ENCODE results near the gene STH. TPM values are rescaled to one million over a fixed set of nuclear protein-coding genes. Genes with fewer than 3 reads are reported as not detected.

Gene STH
- total and polyA plus RNA-seq, 2 of the 4 experiments (the other 2 are of a cell fraction): not detected

DNA sequence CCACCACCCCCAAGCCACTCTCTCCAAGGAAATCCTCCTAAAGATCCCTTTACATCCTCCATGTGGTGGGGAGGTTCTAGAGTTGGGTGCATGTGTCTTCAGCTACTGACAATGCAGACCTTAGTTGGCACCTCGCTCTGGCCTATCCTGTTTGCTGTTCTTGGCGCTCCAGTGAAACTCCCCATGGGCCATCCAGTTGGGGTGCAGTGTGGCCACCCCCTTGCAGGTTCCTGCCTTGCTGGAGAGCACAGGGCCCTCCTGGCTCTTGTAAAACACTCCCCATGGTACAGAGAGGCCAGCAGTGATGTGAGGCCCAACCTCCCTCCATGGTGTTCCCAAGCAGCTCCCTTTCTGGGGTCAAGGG, 22.7 kb upstream of the STH start:
- Histone ChIP-seq H3K14ac (replicated peaks; ENCODE audit: low read depth, low read length) (no peak overlapping the region), H3K27ac (ENCODE audit: insufficient read depth, low read length) (no peak overlapping the region), H4K5ac (ENCODE audit: low read depth, low read length) (no peak overlapping the region), H3K9me1 (ENCODE audit: insufficient read depth, low read length) (no peaks in the 10 kb centered on the region), H2AFZ (replicated peaks; ENCODE audit: low read length, poor library complexity) (no peak overlapping the region), H2BK15ac (ENCODE audit: low read depth, low read length) (no peak overlapping the region), H3K4me1 (ENCODE audit: control insufficient read depth, insufficient read depth, low read length) (no peaks in the 10 kb centered on the region), H4K8ac (ENCODE audit: low read depth in 2 of 2, low read length in 2 of 2) (no peak overlapping the region), H2BK20ac (ENCODE audit: low read depth, low read length) (no peak overlapping the region), H3K56ac (ENCODE audit: extremely low read depth, insufficient read depth, low read length) (no peak overlapping the region), H3K23ac (ENCODE audit: low read depth, low read length) (no peak overlapping the region), H3K27me3 (ENCODE audit: control insufficient read depth, insufficient read depth, low read length) (peaks cover 43% of the 10 kb centered on the region), H3K4me2 (ENCODE audit: low read depth, low read length) (no peak overlapping the region), H3K36me3 (ENCODE audit: control insufficient read depth, insufficient read depth, low read length) (no peaks in the 10 kb centered on the region), H3K9me3 (ENCODE audit: control insufficient read depth, insufficient read depth, low read length) (0 out of 2 replicates have a peak, but pooled peaks cover 2% of the 10 kb centered on the region), H2BK5ac (ENCODE audit: low read depth, low read length, poor library complexity, severe bottlenecking) (no peak overlapping the region), H2AK5ac (ENCODE audit: low read depth, low read length) (no peak overlapping the region), H2AK9ac (replicated peaks; ENCODE audit: low read depth, low read length, poor library complexity) (no peak overlapping the region), H3K4me3 (ENCODE audit: insufficient read depth, low read depth, low read length) (no peak overlapping the region), H2BK120ac (ENCODE audit: low read depth, low read length) (no peak overlapping the region), H3K4ac (ENCODE audit: low read depth, low read length) (no peak overlapping the region), H3K79me1 (ENCODE audit: low read depth in 1 of 2, low read length in 2 of 2) (no peaks in the 10 kb centered on the region), H3K18ac (ENCODE audit: low read depth, low read length) (no peak overlapping the region), H4K20me1 (ENCODE audit: insufficient read depth, low read length) (no peaks in the 10 kb centered on the region), H3K9ac (ENCODE audit: low read depth, low read length) (no peak overlapping the region), H4K91ac (ENCODE audit: insufficient read depth, low read depth, low read length) (no peak overlapping the region)
- BruUV-seq (replicated peaks): no TSS peak
- no peak for ATAC-seq (ENCODE audit: low read depth)
- in situ Hi-C loops (cut with MboI; ENCODE audit: low sequenced_read_pairs) (no loop called here), intact Hi-C loops (cut with micrococcal nuclease) (no loop called here), dilution Hi-C loops (cut with HindIII; ENCODE audit: low sequenced_read_pairs, unreplicated experiment) (no loop called here)
- WGBS, 2 experiments (ENCODE audit: extremely low coverage in 2 of 2, insufficient read length in 1 of 2): no CpG with 5 or more reads among the region's 2 CpGs
- no peak for DNase-seq
- ChIA-PET POLR2A (ENCODE audit: unreplicated experiment) (no interaction called here), CTCF (no interaction called here)
- no peak for TF ChIP-seq MAFK (IDR thresholded peaks at IDR 0.05; ENCODE audit: low read depth, low read length)
- TF ChIP-seq MAZ (IDR thresholded peaks at IDR 0.05; ENCODE audit: borderline replicate concordance, low read depth, low read length): no peak
- TF ChIP-seq CEBPB (IDR thresholded peaks at IDR 0.05; ENCODE audit: low read depth, low read length): no peak
- TF ChIP-seq RAD21 (IDR thresholded peaks at IDR 0.05; ENCODE audit: low read length): no peak
- no peak for TF ChIP-seq BHLHE40 (IDR thresholded peaks at IDR 0.05; ENCODE audit: low read depth, low read length)
- TF ChIP-seq, protein P1, sequence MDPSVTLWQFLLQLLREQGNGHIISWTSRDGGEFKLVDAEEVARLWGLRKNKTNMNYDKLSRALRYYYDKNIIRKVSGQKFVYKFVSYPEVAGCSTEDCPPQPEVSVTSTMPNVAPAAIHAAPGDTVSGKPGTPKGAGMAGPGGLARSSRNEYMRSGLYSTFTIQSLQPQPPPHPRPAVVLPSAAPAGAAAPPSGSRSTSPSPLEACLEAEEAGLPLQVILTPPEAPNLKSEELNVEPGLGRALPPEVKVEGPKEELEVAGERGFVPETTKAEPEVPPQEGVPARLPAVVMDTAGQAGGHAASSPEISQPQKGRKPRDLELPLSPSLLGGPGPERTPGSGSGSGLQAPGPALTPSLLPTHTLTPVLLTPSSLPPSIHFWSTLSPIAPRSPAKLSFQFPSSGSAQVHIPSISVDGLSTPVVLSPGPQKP (IDR thresholded peaks at IDR 0.05; ENCODE audit: borderline replicate concordance, low read depth, low read length): no peak
- no peak for TF ChIP-seq FOS (IDR thresholded peaks at IDR 0.05; ENCODE audit: low read depth, low read length)
- TF ChIP-seq, protein P2, sequence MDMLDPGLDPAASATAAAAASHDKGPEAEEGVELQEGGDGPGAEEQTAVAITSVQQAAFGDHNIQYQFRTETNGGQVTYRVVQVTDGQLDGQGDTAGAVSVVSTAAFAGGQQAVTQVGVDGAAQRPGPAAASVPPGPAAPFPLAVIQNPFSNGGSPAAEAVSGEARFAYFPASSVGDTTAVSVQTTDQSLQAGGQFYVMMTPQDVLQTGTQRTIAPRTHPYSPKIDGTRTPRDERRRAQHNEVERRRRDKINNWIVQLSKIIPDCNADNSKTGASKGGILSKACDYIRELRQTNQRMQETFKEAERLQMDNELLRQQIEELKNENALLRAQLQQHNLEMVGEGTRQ (IDR thresholded peaks at IDR 0.05; ENCODE audit: low read depth, low read length): no peak

Measured in IMR-90 (cell line).